Transverse colon (tissue), 3 donors: ENCODE results near the gene ANKRD13C.

Experiments used
- CTCF ChIP-seq, 5 experiments: fragments of 200-600 bp in 3 of 5; fragments of 450-650 bp in 2 of 5; sonication (generic) in 3 of 5; IDR thresholded peaks; 1 replicate in 2 of 5; 2 replicates in 3 of 5; pipeline ENCODE4 v1.5.1; 2016 to 2017; ENCODE audit warnings: antibody characterized with exemption in 5 of 5, inconsistent platforms in 3 of 5, mild to moderate bottlenecking in 2 of 5, moderate library complexity in 1 of 5
- POLR2A ChIP-seq: fragments of 450-650 bp; IDR thresholded peaks from one replicate; pipeline ENCODE4 v1.6.1; 2016; ENCODE audit warnings: antibody characterized with exemption, mild to moderate bottlenecking, moderate library complexity

GRCh38 chr1:70295749-70296148 is 58.8 kb downstream of the ANKRD13C start:
- no peak for TF ChIP-seq POLR2A
- no peak for TF ChIP-seq CTCF (IDR thresholded peaks at IDR 0.05)
